Measurements from ENCODE around the gene RSPO3.
"Not testable (repeated sequence)": the region's sequence is repeated elsewhere in the genome, so short reads cannot be mapped to it uniquely, and the experiment has no call there.

Gene RSPO3

GRCh38 chr6:127206531-127207095 is 88.1 kb downstream of the RSPO3 start:
- H3K27me3 ChIP-seq (replicated peaks in 2 of 5; ENCODE audit: control insufficient read depth in 4 of 5, insufficient read depth in 5 of 5, low read length in 4 of 5): peaks cover 0 to 23% (median 0%) of the 10 kb centered on the region in 5 experiments
- H3K36me3 ChIP-seq (ENCODE audit: control insufficient read depth in 4 of 4, insufficient read depth in 4 of 4, low read length in 3 of 4): no peaks in the 10 kb centered on the region
- DNase-seq: no peak
- H3K4me3 ChIP-seq (ENCODE audit: control insufficient read depth in 1 of 7, extremely low read depth in 1 of 7, insufficient read depth in 4 of 7, low read depth in 2 of 7, low read length in 6 of 7): no peak overlapping the region
- ChIA-PET POLR2A (no interaction called here), CTCF (no interaction called here)
- H3K9me3 ChIP-seq (ENCODE audit: control extremely low read depth in 1 of 5, control insufficient read depth in 4 of 5, insufficient read depth in 2 of 5, low read depth in 1 of 5, low read length in 4 of 5): no peaks in the 10 kb centered on the region
- H3K4me1 ChIP-seq (ENCODE audit: control extremely low read depth in 1 of 4, control insufficient read depth in 4 of 4, insufficient read depth in 4 of 4, low read length in 3 of 4): no peaks in the 10 kb centered on the region
- no peak overlapping the region for H3K27ac ChIP-seq (ENCODE audit: insufficient read depth in 1 of 2, low read depth in 1 of 2, low read length in 2 of 2, poor library complexity in 1 of 2, severe bottlenecking in 2 of 2)

DNA sequence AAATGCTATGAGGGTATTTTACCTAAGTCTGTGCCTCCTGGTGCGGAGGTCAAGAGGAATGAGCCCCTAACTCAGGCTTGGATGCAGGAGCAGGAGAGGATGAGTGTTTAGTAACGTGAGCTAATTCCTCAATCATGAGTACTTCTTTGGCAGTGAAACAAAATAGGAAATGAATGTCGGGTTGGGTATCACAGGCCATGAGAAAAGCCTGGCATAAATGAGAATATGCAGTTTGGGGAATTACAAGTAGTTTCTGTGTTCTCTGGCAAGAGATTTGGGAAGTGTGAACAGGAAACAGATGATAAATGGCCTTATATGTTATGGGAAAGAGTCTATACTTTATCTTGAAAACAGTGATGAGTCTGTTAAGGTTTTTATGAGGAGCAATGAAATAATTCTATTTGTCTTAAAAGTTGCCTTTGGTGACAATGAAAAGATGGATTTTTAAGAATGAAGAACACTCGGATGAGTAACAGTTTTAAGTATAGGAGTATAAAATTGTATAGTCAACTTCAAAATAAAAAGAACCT is 89.2 kb downstream of the RSPO3 start:
- Histone ChIP-seq H3K9me3 (ENCODE audit: control extremely low read depth in 1 of 5, control insufficient read depth in 4 of 5, insufficient read depth in 2 of 5, low read depth in 1 of 5, low read length in 4 of 5) (no peaks in the 10 kb centered on the region), H3K27me3 (replicated peaks in 2 of 5; ENCODE audit: control insufficient read depth in 4 of 5, insufficient read depth in 5 of 5, low read length in 4 of 5) (peaks cover 0 to 22% (median 0%) of the 10 kb centered on the region in 5 experiments), H3K27ac (ENCODE audit: insufficient read depth in 1 of 2, low read depth in 1 of 2, low read length in 2 of 2, poor library complexity in 1 of 2, severe bottlenecking in 2 of 2) (no peak overlapping the region), H3K4me1 (ENCODE audit: control extremely low read depth in 1 of 4, control insufficient read depth in 4 of 4, insufficient read depth in 4 of 4, low read length in 3 of 4) (no peaks in the 10 kb centered on the region), H3K36me3 (ENCODE audit: control insufficient read depth in 4 of 4, insufficient read depth in 4 of 4, low read length in 3 of 4) (no peaks in the 10 kb centered on the region), H3K4me3 (ENCODE audit: control insufficient read depth in 1 of 7, extremely low read depth in 1 of 7, insufficient read depth in 4 of 7, low read depth in 2 of 7, low read length in 6 of 7) (no peak overlapping the region)
- ChIA-PET CTCF (no interaction called here), POLR2A (no interaction called here)
- 39% methylated on average over 3 of the region's 4 CpGs for WGBS (ENCODE audit: insufficient coverage)
- no peak for DNase-seq

- Histone ChIP-seq H3K9me3 (ENCODE audit: control extremely low read depth in 1 of 5, control insufficient read depth in 4 of 5, insufficient read depth in 2 of 5, low read depth in 1 of 5, low read length in 4 of 5) (no peaks in the 10 kb centered on the region), H3K4me1 (ENCODE audit: control extremely low read depth in 1 of 4, control insufficient read depth in 4 of 4, insufficient read depth in 4 of 4, low read length in 3 of 4) (no peaks in the 10 kb centered on the region), H3K4me3 (ENCODE audit: control insufficient read depth in 1 of 7, extremely low read depth in 1 of 7, insufficient read depth in 4 of 7, low read depth in 2 of 7, low read length in 6 of 7) (no peak overlapping the region), H3K27me3 (replicated peaks in 2 of 5; ENCODE audit: control insufficient read depth in 4 of 5, insufficient read depth in 5 of 5, low read length in 4 of 5) (peaks cover 0 to 22% (median 0%) of the 10 kb centered on the region in 5 experiments), H3K36me3 (ENCODE audit: control insufficient read depth in 4 of 4, insufficient read depth in 4 of 4, low read length in 3 of 4) (no peaks in the 10 kb centered on the region), H3K27ac (ENCODE audit: insufficient read depth in 1 of 2, low read depth in 1 of 2, low read length in 2 of 2, poor library complexity in 1 of 2, severe bottlenecking in 2 of 2) (no peak overlapping the region)
- no peak for DNase-seq
- 88% methylated on average over 4 of the region's 6 CpGs for WGBS (ENCODE audit: insufficient coverage)
- POLR2A ChIA-PET: no interaction called here
- CTCF ChIA-PET: no interaction called here
These were observed 92.3 kb downstream of the RSPO3 start for GRCh38 chr6:127210725-127211124.

DNA sequence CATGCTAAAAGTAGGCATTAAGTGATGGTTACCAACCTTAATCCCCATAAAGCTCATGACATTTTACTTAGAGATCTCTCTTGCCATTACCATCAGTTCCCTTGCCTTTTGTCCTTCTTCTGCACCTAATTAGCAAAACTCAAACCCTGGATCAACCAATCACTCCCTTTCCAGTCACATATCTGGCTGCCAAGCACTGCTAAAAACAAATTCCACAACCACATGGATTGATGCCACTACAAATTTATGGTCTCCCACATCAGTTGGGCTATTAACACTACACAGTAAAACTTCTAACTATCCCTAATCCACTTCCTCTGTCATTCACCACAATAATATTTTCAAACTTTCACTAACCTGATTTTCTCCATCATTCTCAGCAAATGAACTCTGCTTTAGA is 93.9 kb downstream of the RSPO3 start:
- Histone ChIP-seq H3K4me3 (ENCODE audit: control insufficient read depth in 1 of 7, extremely low read depth in 1 of 7, insufficient read depth in 4 of 7, low read depth in 2 of 7, low read length in 6 of 7) (no peak overlapping the region), H3K9me3 (ENCODE audit: control extremely low read depth in 1 of 5, control insufficient read depth in 4 of 5, insufficient read depth in 2 of 5, low read depth in 1 of 5, low read length in 4 of 5) (no peaks in the 10 kb centered on the region), H3K27me3 (replicated peaks in 2 of 5; ENCODE audit: control insufficient read depth in 4 of 5, insufficient read depth in 5 of 5, low read length in 4 of 5) (peaks cover 0 to 22% (median 0%) of the 10 kb centered on the region in 5 experiments), H3K4me1 (ENCODE audit: control extremely low read depth in 1 of 4, control insufficient read depth in 4 of 4, insufficient read depth in 4 of 4, low read length in 3 of 4) (no peaks in the 10 kb centered on the region), H3K27ac (ENCODE audit: insufficient read depth in 1 of 2, low read depth in 1 of 2, low read length in 2 of 2, poor library complexity in 1 of 2, severe bottlenecking in 2 of 2) (no peak overlapping the region), H3K36me3 (ENCODE audit: control insufficient read depth in 4 of 4, insufficient read depth in 4 of 4, low read length in 3 of 4) (no peaks in the 10 kb centered on the region)
- ChIA-PET POLR2A (no interaction called here), CTCF (no interaction called here)
- no peak for DNase-seq

GRCh38 chr6:127214032-127214431 is 95.6 kb downstream of the RSPO3 start:
- H3K36me3 ChIP-seq (ENCODE audit: control insufficient read depth in 4 of 4, insufficient read depth in 4 of 4, low read length in 3 of 4); H3K4me1 ChIP-seq (ENCODE audit: control extremely low read depth in 1 of 4, control insufficient read depth in 4 of 4, insufficient read depth in 4 of 4, low read length in 3 of 4); CTCF ChIA-PET; H3K9me3 ChIP-seq (ENCODE audit: control extremely low read depth in 1 of 5, control insufficient read depth in 4 of 5, insufficient read depth in 2 of 5, low read depth in 1 of 5, low read length in 4 of 5); H3K4me3 ChIP-seq (ENCODE audit: control insufficient read depth in 1 of 7, extremely low read depth in 1 of 7, insufficient read depth in 4 of 7, low read depth in 2 of 7, low read length in 6 of 7); POLR2A ChIA-PET; H3K27ac ChIP-seq (ENCODE audit: insufficient read depth in 1 of 2, low read depth in 1 of 2, low read length in 2 of 2, poor library complexity in 1 of 2, severe bottlenecking in 2 of 2); DNase-seq: not testable (repeated sequence)
- H3K27me3 ChIP-seq (replicated peaks in 2 of 5; ENCODE audit: control insufficient read depth in 4 of 5, insufficient read depth in 5 of 5, low read length in 4 of 5): peaks cover 0 to 11% (median 0%) of the 10 kb centered on the region in 5 experiments
- WGBS (ENCODE audit: insufficient coverage): 97% methylated on average over 8 of the region's 13 CpGs

- H3K27me3 ChIP-seq (replicated peaks in 2 of 5; ENCODE audit: control insufficient read depth in 4 of 5, insufficient read depth in 5 of 5, low read length in 4 of 5): peaks cover 0 to 11% (median 0%) of the 10 kb centered on the region in 5 experiments
- CTCF ChIA-PET; H3K27ac ChIP-seq (ENCODE audit: insufficient read depth in 1 of 2, low read depth in 1 of 2, low read length in 2 of 2, poor library complexity in 1 of 2, severe bottlenecking in 2 of 2); H3K4me1 ChIP-seq (ENCODE audit: control extremely low read depth in 1 of 4, control insufficient read depth in 4 of 4, insufficient read depth in 4 of 4, low read length in 3 of 4); POLR2A ChIA-PET; H3K9me3 ChIP-seq (ENCODE audit: control extremely low read depth in 1 of 5, control insufficient read depth in 4 of 5, insufficient read depth in 2 of 5, low read depth in 1 of 5, low read length in 4 of 5); DNase-seq; H3K4me3 ChIP-seq (ENCODE audit: control insufficient read depth in 1 of 7, extremely low read depth in 1 of 7, insufficient read depth in 4 of 7, low read depth in 2 of 7, low read length in 6 of 7); H3K36me3 ChIP-seq (ENCODE audit: control insufficient read depth in 4 of 4, insufficient read depth in 4 of 4, low read length in 3 of 4): not testable (repeated sequence)
- WGBS (ENCODE audit: insufficient coverage): 96% methylated on average over 22 of the region's 31 CpGs
These were observed 96.1 kb downstream of the RSPO3 start for GRCh38 chr6:127214531-127214930.

DNA sequence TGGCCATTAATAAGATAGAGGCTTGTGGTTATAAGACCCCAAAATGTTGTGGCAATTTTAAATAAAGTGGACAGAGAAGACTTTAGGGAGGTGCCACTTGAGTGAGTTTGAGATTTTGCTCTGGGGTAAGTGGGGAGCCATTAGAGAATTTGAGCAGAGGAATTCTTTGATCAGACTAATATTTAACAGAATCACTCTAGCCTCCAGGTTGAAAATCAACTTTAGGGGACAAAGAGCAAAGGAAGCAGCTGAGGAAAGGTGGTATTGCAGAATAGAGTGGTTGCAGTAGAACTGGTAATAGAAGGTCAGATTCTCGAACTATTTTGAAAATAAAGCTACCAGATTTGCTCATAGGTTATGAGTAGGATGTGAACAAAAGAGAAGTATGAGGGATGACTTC is 97.5 kb downstream of the RSPO3 start:
- POLR2A ChIA-PET: no interaction called here

More for the DNA sequence above, 97.5 kb downstream of the RSPO3 start:
- H3K27me3 ChIP-seq (replicated peaks in 2 of 5; ENCODE audit: control insufficient read depth in 4 of 5, insufficient read depth in 5 of 5, low read length in 4 of 5): peaks cover 0 to 6% (median 0%) of the 10 kb centered on the region in 5 experiments
- H3K36me3 ChIP-seq (ENCODE audit: control insufficient read depth in 4 of 4, insufficient read depth in 4 of 4, low read length in 3 of 4): no peaks in the 10 kb centered on the region
- CTCF ChIA-PET: no interaction called here
- H3K27ac ChIP-seq (ENCODE audit: insufficient read depth in 1 of 2, low read depth in 1 of 2, low read length in 2 of 2, poor library complexity in 1 of 2, severe bottlenecking in 2 of 2): no peak overlapping the region
- no peak overlapping the region for H3K4me3 ChIP-seq (ENCODE audit: control insufficient read depth in 1 of 7, extremely low read depth in 1 of 7, insufficient read depth in 4 of 7, low read depth in 2 of 7, low read length in 6 of 7)
- no peaks in the 10 kb centered on the region for H3K4me1 ChIP-seq (ENCODE audit: control extremely low read depth in 1 of 4, control insufficient read depth in 4 of 4, insufficient read depth in 4 of 4, low read length in 3 of 4)
- WGBS (ENCODE audit: insufficient coverage): 86% methylated on average over 1 of the region's 1 CpG
- no peak for DNase-seq
- no peaks in the 10 kb centered on the region for H3K9me3 ChIP-seq (ENCODE audit: control extremely low read depth in 1 of 5, control insufficient read depth in 4 of 5, insufficient read depth in 2 of 5, low read depth in 1 of 5, low read length in 4 of 5)
